Measurements from ENCODE around the gene MOCS1.

DNA sequence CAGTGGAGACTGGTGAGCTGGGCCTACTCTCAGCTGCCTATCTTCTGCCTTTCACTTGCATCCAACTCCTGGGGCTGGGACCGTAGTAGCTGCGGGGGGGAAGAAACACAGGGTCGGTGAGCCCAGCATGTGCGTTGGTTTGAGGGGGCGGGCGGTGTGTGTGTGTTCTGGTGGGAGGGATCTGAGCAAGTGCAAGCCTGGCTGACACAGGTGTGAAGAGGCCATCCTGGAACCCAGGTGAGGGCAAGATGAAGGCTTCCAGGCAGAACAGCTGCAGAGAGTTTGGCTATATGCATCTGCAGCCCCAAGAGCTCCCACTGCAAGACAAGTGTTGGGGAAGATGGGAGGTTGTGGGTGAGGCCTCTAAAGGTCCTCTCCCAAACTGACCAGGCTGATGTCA lies 30.6 kb downstream of the MOCS1 start:
- TF ChIP-seq, protein P1, sequence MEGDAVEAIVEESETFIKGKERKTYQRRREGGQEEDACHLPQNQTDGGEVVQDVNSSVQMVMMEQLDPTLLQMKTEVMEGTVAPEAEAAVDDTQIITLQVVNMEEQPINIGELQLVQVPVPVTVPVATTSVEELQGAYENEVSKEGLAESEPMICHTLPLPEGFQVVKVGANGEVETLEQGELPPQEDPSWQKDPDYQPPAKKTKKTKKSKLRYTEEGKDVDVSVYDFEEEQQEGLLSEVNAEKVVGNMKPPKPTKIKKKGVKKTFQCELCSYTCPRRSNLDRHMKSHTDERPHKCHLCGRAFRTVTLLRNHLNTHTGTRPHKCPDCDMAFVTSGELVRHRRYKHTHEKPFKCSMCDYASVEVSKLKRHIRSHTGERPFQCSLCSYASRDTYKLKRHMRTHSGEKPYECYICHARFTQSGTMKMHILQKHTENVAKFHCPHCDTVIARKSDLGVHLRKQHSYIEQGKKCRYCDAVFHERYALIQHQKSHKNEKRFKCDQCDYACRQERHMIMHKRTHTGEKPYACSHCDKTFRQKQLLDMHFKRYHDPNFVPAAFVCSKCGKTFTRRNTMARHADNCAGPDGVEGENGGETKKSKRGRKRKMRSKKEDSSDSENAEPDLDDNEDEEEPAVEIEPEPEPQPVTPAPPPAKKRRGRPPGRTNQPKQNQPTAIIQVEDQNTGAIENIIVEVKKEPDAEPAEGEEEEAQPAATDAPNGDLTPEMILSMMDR (IDR thresholded peaks at IDR 0.05) = no peak
- TF ChIP-seq POLR2AphosphoS5 (IDR thresholded peaks at IDR 0.05) (no peak), POLR2A (IDR thresholded peaks at IDR 0.05) (no peak), EP300 (IDR thresholded peaks at IDR 0.05) (no peak)

All from gastroesophageal sphincter (tissue), 3 donors.